Keratinocyte (primary cell): ENCODE data around the gene COL25A1. TPM values are rescaled to one million over a fixed set of nuclear protein-coding genes. Genes with fewer than 3 reads are reported as not detected.

Source experiments
- DNase-seq: peaks from one replicate; pipeline ENCODE4 v3.0.0-alpha.2; 2011; ENCODE audit warnings: low read depth, missing footprints, low spot score
- FAIRE-seq: peaks from 2 replicates; lab custom pipeline; 2011; peaks lifted over from hg19 to GRCh38; lab: Jason Lieb, UNC
- H2AFZ ChIP-seq: 2 replicates; pipeline ENCODE4 v1.6.0; 2012; ENCODE audit warnings: low read length, control low read depth, inconsistent platforms; ENCODE audit not compliant: control insufficient read depth
- H3K27ac ChIP-seq: 2 replicates; pipeline ENCODE4 v1.5.1; 2011; ENCODE audit warnings: low read length; ENCODE audit not compliant: control insufficient read depth, insufficient read depth
- H3K27me3 ChIP-seq: 3 replicates; pipeline ENCODE4 v1.6.0; 2011; ENCODE audit warnings: low read length; ENCODE audit not compliant: control insufficient read depth, insufficient read depth; ENCODE audit errors: extremely low read depth
- H3K36me3 ChIP-seq, 2 experiments: 2 replicates in 1 of 2; 3 replicates in 1 of 2; pipeline ENCODE4 v1.5.1; 2011; ENCODE audit warnings: low read length in 2 of 2, mild to moderate bottlenecking in 1 of 2; ENCODE audit not compliant: control insufficient read depth in 2 of 2, insufficient read depth in 2 of 2; ENCODE audit errors: extremely low read depth in 1 of 2
- H3K4me1 ChIP-seq: 3 replicates; pipeline ENCODE4 v1.5.1; 2011; ENCODE audit warnings: low read length; ENCODE audit not compliant: control insufficient read depth, insufficient read depth; ENCODE audit errors: extremely low read depth
- H3K4me2 ChIP-seq: 3 replicates; pipeline ENCODE4 v1.6.0; 2011; ENCODE audit warnings: low read depth, low read length; ENCODE audit not compliant: control insufficient read depth, insufficient read depth; ENCODE audit errors: extremely low read depth
- H3K4me3 ChIP-seq, 3 experiments: fragments of 200-600 bp in 1 of 3; sonication (generic) in 1 of 3; 2 replicates in 2 of 3; 3 replicates in 1 of 3; pipeline ENCODE4 v1.5.1; 2011 to 2016; ENCODE audit warnings: low read length in 3 of 3, mild to moderate bottlenecking in 3 of 3, control low read depth in 2 of 3, inconsistent platforms in 1 of 3, low read depth in 1 of 3, mixed read lengths in 1 of 3, mixed run types in 1 of 3, moderate library complexity in 1 of 3; ENCODE audit not compliant: control insufficient read depth in 2 of 3, insufficient read depth in 2 of 3; ENCODE audit errors: extremely low read depth in 1 of 3
- H3K79me2 ChIP-seq: 2 replicates; pipeline ENCODE4 v1.6.0; 2012; ENCODE audit warnings: low read length; ENCODE audit not compliant: control insufficient read depth, insufficient read depth
- H3K9ac ChIP-seq: 3 replicates; pipeline ENCODE4 v1.6.0; 2011; ENCODE audit warnings: low read length; ENCODE audit not compliant: control insufficient read depth, insufficient read depth; ENCODE audit errors: extremely low read depth
- H3K9me1 ChIP-seq: 3 replicates; pipeline ENCODE4 v1.6.0; 2011; ENCODE audit warnings: low read length; ENCODE audit not compliant: control insufficient read depth, insufficient read depth; ENCODE audit errors: extremely low read depth
- H3K9me3 ChIP-seq: 2 replicates; pipeline ENCODE4 v1.5.1; 2012; ENCODE audit warnings: low read depth, low read length; ENCODE audit not compliant: control insufficient read depth
- H4K20me1 ChIP-seq: 3 replicates; pipeline ENCODE4 v1.6.0; 2011; ENCODE audit warnings: low read length; ENCODE audit not compliant: control insufficient read depth, insufficient read depth; ENCODE audit errors: extremely low read depth
- CTCF ChIP-seq, 3 experiments: IDR thresholded peaks in 1 of 3; conservative IDR thresholded peaks in 1 of 3; optimal IDR thresholded peaks in 1 of 3; 2 replicates in 2 of 3; 3 replicates in 1 of 3; pipeline versions ENCODE3 to v1.5.1; 2011; ENCODE audit warnings: low read length in 3 of 3, mild to moderate bottlenecking in 3 of 3, moderate library complexity in 2 of 3, control low read depth in 1 of 3, inconsistent platforms in 1 of 3; ENCODE audit not compliant: insufficient read depth in 2 of 3; ENCODE audit errors: extremely low read depth in 1 of 3
- EZH2 ChIP-seq: IDR thresholded peaks from one replicate; pipeline ENCODE4 v1.6.1; 2012; ENCODE audit warnings: inconsistent platforms, mild to moderate bottlenecking, low read length, moderate library complexity
- dilution Hi-C: fragments of 300-500 bp; cut with MboI; formaldehyde crosslinking; loops from one replicate; pipeline ENCODE4 v1.7.0; 2020; ENCODE audit warnings: low sequenced_read_pairs; ENCODE audit not compliant: extremely low pct_ligation_motif_present
- polyA plus RNA-seq, 5 experiments: library from polyadenylated mRNA; depleted of rRNA in 3 of 5; stranded (reverse) in 3 of 5; stranded (forward) in 1 of 5; unstranded in 1 of 5; fragments of >200 nt; gene quantifications; 1 replicate in 1 of 5; 2 replicates in 3 of 5; 3 replicates in 1 of 5; pipeline versions ENCODE4 v1.2.1 to v1.2.3, GENCODE V29; 2011 to 2012; ENCODE audit warnings: missing spikeins in 2 of 5, low read depth in 1 of 5, low replicate concordance in 1 of 5

Gene COL25A1
- polyA plus RNA-seq, 1 donor (not counting 4 experiments of a cell fraction or from before 2014, with no cell fraction given): not detected

DNA sequence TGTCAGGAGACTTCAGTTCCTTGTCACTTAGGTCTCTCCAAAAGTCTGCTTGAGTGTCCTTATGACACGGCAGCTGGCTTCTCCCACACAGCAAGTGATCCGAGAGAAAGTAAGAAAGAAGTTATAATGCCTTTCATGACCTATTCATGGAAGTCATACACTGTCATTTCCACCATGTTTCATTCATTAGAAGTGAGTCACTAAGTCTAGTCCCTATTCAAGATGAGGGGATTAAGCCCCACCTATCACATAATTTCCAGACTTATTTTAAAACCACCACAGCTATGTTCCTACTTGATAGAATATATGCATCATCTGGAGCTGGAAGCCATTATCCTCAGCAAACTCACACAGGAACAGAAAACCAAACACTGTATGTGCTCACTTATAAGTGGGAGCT is 25.2 kb upstream of the COL25A1 start:
- H3K4me3 ChIP-seq: no peak overlapping the region
- no peak overlapping the region for H3K9ac ChIP-seq
- H3K27me3 ChIP-seq: no peaks in the 10 kb centered on the region
- FAIRE-seq (no peak), DNase-seq (no peak)
- TF ChIP-seq CTCF (optimal IDR thresholded peaks at IDR 0.05 in 1 of 3, IDR thresholded peaks at IDR 0.05 in 1 of 3, conservative IDR thresholded peaks at IDR 0.05 in 1 of 3; ENCODE audit: extremely low read depth in 1 of 3, insufficient read depth in 2 of 3, low read length in 3 of 3) (no peak), EZH2 (no peak)
- no peaks in the 10 kb centered on the region for H3K9me1 ChIP-seq
- H3K4me2 ChIP-seq: no peak overlapping the region
- H3K9me3 ChIP-seq: peaks cover 2% of the 10 kb centered on the region
- dilution Hi-C loops: no loop called here
- no peaks in the 10 kb centered on the region for H4K20me1 ChIP-seq
- H3K27ac ChIP-seq: no peak overlapping the region
- no peak overlapping the region for H2AFZ ChIP-seq
- H3K79me2 ChIP-seq: no peaks in the 10 kb centered on the region
- H3K4me1 ChIP-seq: no peaks in the 10 kb centered on the region
- H3K36me3 ChIP-seq: no peaks in the 10 kb centered on the region

GRCh38 chr4:109325698-109326097 is 23.2 kb upstream of the COL25A1 start:
- Histone ChIP-seq H3K27ac (no peak overlapping the region), H3K4me3 (no peak overlapping the region), H4K20me1 (no peaks in the 10 kb centered on the region), H3K4me2 (no peak overlapping the region), H3K4me1 (no peaks in the 10 kb centered on the region), H3K9ac (no peak overlapping the region), H3K9me3 (peaks cover 2% of the 10 kb centered on the region), H3K36me3 (no peaks in the 10 kb centered on the region), H3K79me2 (no peaks in the 10 kb centered on the region), H3K9me1 (no peaks in the 10 kb centered on the region), H2AFZ (no peak overlapping the region), H3K27me3 (no peaks in the 10 kb centered on the region)
- DNase-seq (no peak), FAIRE-seq (no peak)
- dilution Hi-C loops: no loop called here
- TF ChIP-seq CTCF (optimal IDR thresholded peaks at IDR 0.05 in 1 of 3, IDR thresholded peaks at IDR 0.05 in 1 of 3, conservative IDR thresholded peaks at IDR 0.05 in 1 of 3; ENCODE audit: extremely low read depth in 1 of 3, insufficient read depth in 2 of 3, low read length in 3 of 3): no peak
- TF ChIP-seq EZH2: no peak
